Ascending aorta (tissue), 2 donors: ENCODE data around the gene OSMR. TPM values are rescaled to one million over a fixed set of nuclear protein-coding genes. Genes with fewer than 3 reads are reported as not detected.

ENCODE experiments used
- DNase-seq, 2 donors: peaks; one replicate each; pipeline ENCODE4 v3.0.0-alpha.2; 2019; ENCODE audit warnings: low spot score in 2 of 2
- H3K27ac ChIP-seq, 2 donors: fragments of 200-600 bp; sonication (generic); one replicate each; pipeline ENCODE4 v1.5.1; 2016 to 2017; ENCODE audit warnings: mild to moderate bottlenecking in 1 of 2
- H3K27me3 ChIP-seq: fragments of 200-600 bp; sonication (generic); one replicate; pipeline ENCODE4 v1.5.1; 2017
- H3K36me3 ChIP-seq, 2 donors: fragments of 200-600 bp; sonication (generic); one replicate each; pipeline ENCODE4 v1.5.1; 2016
- H3K4me1 ChIP-seq, 2 donors: fragments of 200-600 bp; sonication (generic); one replicate each; pipeline ENCODE4 v1.5.1; 2016 to 2017; ENCODE audit warnings: mild to moderate bottlenecking in 1 of 2
- H3K4me3 ChIP-seq, 2 donors: fragments of 200-600 bp; sonication (generic); one replicate each; pipeline ENCODE4 v1.5.1; 2016 to 2017; ENCODE audit warnings: mild to moderate bottlenecking in 1 of 2
- H3K9me3 ChIP-seq, 2 donors: fragments of 200-600 bp; sonication (generic); one replicate each; pipeline ENCODE4 v1.5.1; 2016
- CTCF ChIP-seq, 3 experiments: fragments of 200-600 bp in 2 of 3; fragments of 450-650 bp in 1 of 3; sonication (generic) in 2 of 3; IDR thresholded peaks; one replicate each; pipeline ENCODE4 v1.5.1; 2016 to 2019; ENCODE audit warnings: antibody characterized with exemption in 3 of 3, mild to moderate bottlenecking in 1 of 3, moderate library complexity in 1 of 3
- intact Hi-C: fragments of 100-400 bp; cut with DNase I; formaldehyde crosslinking; loops from one replicate; pipeline ENCODE4 v1.15.1; 2023
- total RNA-seq: library from RNA; depleted of rRNA; stranded (reverse); fragments of >200 nt; gene quantifications from one replicate; pipeline ENCODE4 v1.1.0, GENCODE V29; 2016

Gene OSMR
- total RNA-seq, 1 donor from 2014 or later: 52.4 TPM

GRCh38 chr5:38888041-38888440 lies 42.2 kb downstream of the OSMR start:
- intact Hi-C loops: no loop called here
- Histone ChIP-seq H3K4me3 (no peak overlapping the region), H3K27me3 (no peaks in the 10 kb centered on the region), H3K36me3 (peaks cover 30 to 68% of the 10 kb centered on the region in 2 donors), H3K27ac (no peak overlapping the region), H3K9me3 (no peaks in the 10 kb centered on the region), H3K4me1 (no peaks in the 10 kb centered on the region)
- DNase-seq: no peak
- TF ChIP-seq CTCF (IDR thresholded peaks at IDR 0.05): no peak

GRCh38 chr5:38889424-38889823 lies 43.6 kb downstream of the OSMR start:
- no peaks in the 10 kb centered on the region for H3K27me3 ChIP-seq
- H3K36me3 ChIP-seq: peaks cover 22 to 54% of the 10 kb centered on the region in 2 donors
- H3K9me3 ChIP-seq: peaks cover 0 to 10% of the 10 kb centered on the region in 2 donors
- intact Hi-C loops: no loop called here
- TF ChIP-seq CTCF (IDR thresholded peaks at IDR 0.05): no peak
- no peak overlapping the region for H3K27ac ChIP-seq
- no peak for DNase-seq
- no peak overlapping the region for H3K4me3 ChIP-seq
- H3K4me1 ChIP-seq: no peaks in the 10 kb centered on the region

GRCh38 chr5:38891563-38891962 lies 45.8 kb downstream of the OSMR start:
- intact Hi-C loops: no loop called here
- no peak for TF ChIP-seq CTCF (IDR thresholded peaks at IDR 0.05)
- peaks cover 9 to 20% of the 10 kb centered on the region in 2 donors for H3K9me3 ChIP-seq
- no peaks in the 10 kb centered on the region for H3K4me1 ChIP-seq
- H3K36me3 ChIP-seq: peaks cover 2 to 36% of the 10 kb centered on the region in 2 donors
- H3K27ac ChIP-seq: no peak overlapping the region
- H3K27me3 ChIP-seq: no peaks in the 10 kb centered on the region
- DNase-seq: no peak
- no peak overlapping the region for H3K4me3 ChIP-seq

- intact Hi-C loops: no loop called here
- TF ChIP-seq CTCF (IDR thresholded peaks at IDR 0.05): no peak
These were observed 46.6 kb downstream of the OSMR start for GRCh38 chr5:38892363-38892762.

GRCh38 chr5:38896760-38897159 lies 50.9 kb downstream of the OSMR start:
- H3K4me3 ChIP-seq: no peak overlapping the region
- TF ChIP-seq CTCF (IDR thresholded peaks at IDR 0.05): no peak

More at GRCh38 chr5:38892363-38892762, 46.6 kb downstream of the OSMR start:
- no peak for DNase-seq
- Histone ChIP-seq H3K27ac (no peak overlapping the region), H3K36me3 (peaks cover 2 to 30% of the 10 kb centered on the region in 2 donors), H3K4me3 (no peak overlapping the region), H3K27me3 (no peaks in the 10 kb centered on the region), H3K9me3 (peaks cover 10 to 20% of the 10 kb centered on the region in 2 donors), H3K4me1 (no peaks in the 10 kb centered on the region)

GRCh38 chr5:38899936-38900335 lies 54.1 kb downstream of the OSMR start:
- peaks cover 10 to 25% of the 10 kb centered on the region in 2 donors for H3K9me3 ChIP-seq
- H3K4me1 ChIP-seq: no peaks in the 10 kb centered on the region
- DNase-seq: no peak
- H3K27me3 ChIP-seq: no peaks in the 10 kb centered on the region
- H3K27ac ChIP-seq: no peak overlapping the region
- TF ChIP-seq CTCF (IDR thresholded peaks at IDR 0.05): no peak
- H3K36me3 ChIP-seq: peaks cover 25 to 55% of the 10 kb centered on the region in 2 donors
- H3K4me3 ChIP-seq: no peak overlapping the region
- intact Hi-C loops: no loop called here

More at GRCh38 chr5:38896760-38897159, 50.9 kb downstream of the OSMR start:
- intact Hi-C loops: no loop called here
- H3K9me3 ChIP-seq: peaks cover 10 to 20% of the 10 kb centered on the region in 2 donors
- H3K4me1 ChIP-seq: no peaks in the 10 kb centered on the region
- H3K27ac ChIP-seq: no peak overlapping the region
- DNase-seq: no peak
- no peaks in the 10 kb centered on the region for H3K27me3 ChIP-seq
- H3K36me3 ChIP-seq: peaks cover 6 to 30% of the 10 kb centered on the region in 2 donors
